HG03045 (cell line): Measurements from ENCODE around the gene SPHK2.
A peak's percentile ranks its signal among the peaks of the same experiment; 100 is the strongest.
"Not testable (repeated sequence)": the region's sequence is repeated elsewhere in the genome, so short reads cannot be mapped to it uniquely, and the experiment has no call there.

ENCODE experiments used
- ATAC-seq: cut with Tn5 transposase; IDR thresholded peaks from one replicate; pipeline ENCODE4 v1.9.1; 2021; ENCODE audit warnings: mild to moderate bottlenecking, moderate library complexity; ENCODE audit not compliant: unreplicated experiment

Gene SPHK2

DNA sequence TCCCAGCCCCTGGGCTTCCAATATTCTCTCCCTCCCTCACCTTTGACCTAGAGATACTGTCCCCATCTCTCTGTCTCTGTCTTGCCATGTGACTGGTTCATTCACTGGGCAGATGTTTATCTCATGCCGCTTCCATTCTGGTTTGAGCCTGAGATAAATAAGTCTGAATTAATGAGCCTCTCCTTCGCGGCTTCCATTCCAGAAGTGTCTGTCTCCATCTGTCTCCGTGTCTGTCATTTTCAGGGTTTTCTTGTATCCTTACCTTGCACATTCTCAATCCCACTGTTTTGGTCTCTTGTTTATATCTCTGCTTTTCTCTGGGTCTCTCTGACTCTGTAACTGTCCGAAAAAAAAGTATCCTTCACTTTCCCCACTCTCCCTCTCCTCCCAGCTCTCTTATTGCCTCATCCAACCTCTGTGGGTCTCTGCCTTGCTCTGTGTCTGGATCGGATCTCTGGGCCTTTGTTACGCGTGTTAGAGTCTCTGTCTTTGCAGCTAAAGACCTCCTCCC lies 4.3 kb downstream of the SPHK2 start:
- ATAC-seq: no peak

DNA sequence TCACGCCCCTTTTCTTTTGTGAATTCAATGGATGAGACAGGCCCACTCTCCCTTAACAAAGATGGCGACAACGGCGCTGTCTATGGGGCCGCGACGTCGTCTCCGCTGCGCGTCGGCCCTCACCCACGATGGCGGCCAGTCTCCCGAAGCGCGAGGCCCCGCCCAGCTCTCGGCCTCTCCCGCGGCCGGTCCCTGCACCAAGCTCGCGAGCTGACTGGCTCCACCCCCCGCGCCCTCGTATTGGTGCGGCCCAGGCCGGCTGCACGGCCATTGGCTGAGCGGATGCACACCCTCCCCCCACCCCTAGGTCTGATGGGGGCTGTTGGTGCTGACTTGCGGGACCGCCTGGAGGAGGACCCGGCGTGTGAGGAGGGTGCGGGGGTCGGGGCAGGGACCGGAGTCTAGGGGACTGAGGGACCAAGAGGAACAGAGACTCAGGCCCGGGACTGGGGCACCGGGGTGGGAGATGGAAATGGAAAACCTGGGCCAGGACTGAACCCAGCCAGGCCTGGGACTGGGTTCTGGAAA lies 4.8 kb downstream of the SPHK2 start:
- ATAC-seq: peak; percentile 57

DNA sequence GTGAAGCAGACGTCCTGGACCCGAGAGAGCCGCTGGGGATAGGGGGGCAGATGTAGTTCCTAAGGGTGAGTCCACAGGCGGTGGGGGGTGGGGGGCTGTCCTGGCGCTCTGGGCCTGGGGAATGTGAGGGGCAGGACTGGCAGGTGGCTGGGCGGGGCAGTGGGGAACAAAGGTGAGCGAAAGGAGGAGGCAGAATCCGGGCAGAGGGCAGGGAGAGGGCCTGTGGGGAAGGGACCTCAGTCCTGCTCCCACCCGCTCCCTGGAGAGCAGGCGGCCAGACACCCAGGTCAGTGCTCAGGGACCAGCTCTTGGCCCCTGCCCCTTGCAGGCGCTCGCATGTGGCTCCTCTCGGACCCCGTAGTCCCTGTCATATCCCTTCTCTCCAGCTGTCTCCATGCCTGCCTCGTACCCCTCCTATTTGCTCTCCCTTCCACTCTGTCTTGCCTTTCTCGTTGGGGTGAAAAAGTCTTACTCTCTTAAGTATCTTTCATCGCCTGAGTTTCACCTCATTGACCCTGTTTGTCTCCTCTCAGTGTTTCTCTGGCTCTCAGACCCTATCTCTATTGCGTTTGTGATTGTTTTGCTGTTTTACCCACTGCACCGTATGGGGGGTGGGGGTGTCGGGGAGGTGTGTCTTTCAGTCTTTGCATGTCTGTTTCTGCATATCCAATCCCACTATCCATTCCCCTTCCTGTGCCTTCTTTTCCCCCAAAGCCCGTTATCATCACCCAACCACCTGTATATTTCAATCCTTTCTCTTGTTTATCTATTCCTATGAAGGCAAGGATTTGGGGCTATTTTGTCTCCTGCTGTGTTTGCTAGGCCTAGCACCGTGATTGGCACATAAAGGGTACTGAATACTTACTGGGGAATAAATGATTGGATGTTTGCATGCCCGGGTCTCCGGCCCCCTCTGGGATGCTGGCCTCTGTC lies 5.8 kb downstream of the SPHK2 start:
- no peak for ATAC-seq

DNA sequence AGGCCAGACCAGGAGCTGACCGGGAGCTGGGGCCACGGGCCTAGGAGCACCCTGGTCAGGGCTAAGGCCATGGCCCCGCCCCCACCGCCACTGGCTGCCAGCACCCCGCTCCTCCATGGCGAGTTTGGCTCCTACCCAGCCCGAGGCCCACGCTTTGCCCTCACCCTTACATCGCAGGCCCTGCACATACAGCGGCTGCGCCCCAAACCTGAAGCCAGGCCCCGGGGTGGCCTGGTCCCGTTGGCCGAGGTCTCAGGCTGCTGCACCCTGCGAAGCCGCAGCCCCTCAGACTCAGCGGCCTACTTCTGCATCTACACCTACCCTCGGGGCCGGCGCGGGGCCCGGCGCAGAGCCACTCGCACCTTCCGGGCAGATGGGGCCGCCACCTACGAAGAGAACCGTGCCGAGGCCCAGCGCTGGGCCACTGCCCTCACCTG lies 6.6 kb downstream of the SPHK2 start:
- ATAC-seq: no peak

DNA sequence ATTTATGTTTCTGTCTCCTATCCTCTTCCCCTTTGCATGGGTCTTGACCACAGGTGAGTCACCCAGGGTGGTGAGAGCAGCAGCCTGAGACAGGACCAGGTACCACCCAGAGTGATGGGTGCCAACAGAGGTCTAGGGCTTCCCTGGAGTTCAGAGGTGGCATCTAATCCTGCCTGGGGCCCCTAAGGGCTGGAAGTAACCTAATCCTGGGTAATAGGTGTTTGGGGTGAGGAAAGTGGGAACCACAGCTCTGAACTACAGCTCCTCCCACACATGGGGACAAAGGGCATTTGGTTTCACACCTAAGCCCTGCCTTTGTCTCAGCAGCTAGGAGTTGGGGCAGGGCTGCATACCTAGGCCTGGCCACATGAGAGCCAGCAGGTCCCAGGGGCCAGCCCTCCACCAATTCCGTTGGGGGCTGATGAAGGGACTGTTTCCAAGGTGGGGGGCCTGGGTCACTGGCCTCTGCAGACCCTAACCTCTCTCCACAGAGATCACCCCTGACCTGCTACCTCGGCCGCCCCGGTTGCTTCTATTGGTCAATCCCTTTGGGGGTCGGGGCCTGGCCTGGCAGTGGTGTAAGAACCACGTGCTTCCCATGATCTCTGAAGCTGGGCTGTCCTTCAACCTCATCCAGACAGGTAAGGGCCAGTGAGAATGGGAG lies 8.0 kb downstream of the SPHK2 start:
- ATAC-seq: no peak

GRCh38 chr19:48627865-48628314 lies 8.6 kb downstream of the SPHK2 start:
- ATAC-seq: no peak

GRCh38 chr19:48628486-48629296 lies 9.4 kb downstream of the SPHK2 start:
- ATAC-seq: no peak

- no peak for ATAC-seq
Measured at GRCh38 chr19:48629297-48629598, 9.9 kb downstream of the SPHK2 start.

DNA sequence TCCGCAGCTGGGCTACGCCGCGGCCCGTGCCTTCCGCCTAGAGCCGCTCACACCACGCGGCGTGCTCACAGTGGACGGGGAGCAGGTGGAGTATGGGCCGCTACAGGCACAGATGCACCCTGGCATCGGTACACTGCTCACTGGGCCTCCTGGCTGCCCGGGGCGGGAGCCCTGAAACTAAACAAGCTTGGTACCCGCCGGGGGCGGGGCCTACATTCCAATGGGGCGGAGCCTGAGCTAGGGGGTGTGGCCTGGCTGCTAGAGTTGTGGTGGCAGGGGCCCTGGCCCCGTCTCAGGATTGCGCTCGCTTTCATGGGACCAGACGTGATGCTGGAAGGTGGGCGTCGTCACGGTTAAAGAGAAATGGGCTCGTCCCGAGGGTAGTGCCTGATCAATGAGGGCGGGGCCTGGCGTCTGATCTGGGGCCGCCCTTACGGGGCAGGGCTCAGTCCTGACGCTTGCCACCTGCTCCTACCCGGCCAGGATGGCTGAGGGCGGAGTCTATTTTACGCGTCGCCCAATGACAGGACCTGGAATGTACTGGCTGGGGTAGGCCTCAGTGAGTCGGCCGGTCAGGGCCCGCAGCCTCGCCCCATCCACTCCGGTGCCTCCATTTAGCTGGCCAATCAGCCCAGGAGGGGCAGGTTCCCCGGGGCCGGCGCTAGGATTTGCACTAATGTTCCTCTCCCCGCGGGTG lies 10.4 kb downstream of the SPHK2 start:
- ATAC-seq: no peak

DNA sequence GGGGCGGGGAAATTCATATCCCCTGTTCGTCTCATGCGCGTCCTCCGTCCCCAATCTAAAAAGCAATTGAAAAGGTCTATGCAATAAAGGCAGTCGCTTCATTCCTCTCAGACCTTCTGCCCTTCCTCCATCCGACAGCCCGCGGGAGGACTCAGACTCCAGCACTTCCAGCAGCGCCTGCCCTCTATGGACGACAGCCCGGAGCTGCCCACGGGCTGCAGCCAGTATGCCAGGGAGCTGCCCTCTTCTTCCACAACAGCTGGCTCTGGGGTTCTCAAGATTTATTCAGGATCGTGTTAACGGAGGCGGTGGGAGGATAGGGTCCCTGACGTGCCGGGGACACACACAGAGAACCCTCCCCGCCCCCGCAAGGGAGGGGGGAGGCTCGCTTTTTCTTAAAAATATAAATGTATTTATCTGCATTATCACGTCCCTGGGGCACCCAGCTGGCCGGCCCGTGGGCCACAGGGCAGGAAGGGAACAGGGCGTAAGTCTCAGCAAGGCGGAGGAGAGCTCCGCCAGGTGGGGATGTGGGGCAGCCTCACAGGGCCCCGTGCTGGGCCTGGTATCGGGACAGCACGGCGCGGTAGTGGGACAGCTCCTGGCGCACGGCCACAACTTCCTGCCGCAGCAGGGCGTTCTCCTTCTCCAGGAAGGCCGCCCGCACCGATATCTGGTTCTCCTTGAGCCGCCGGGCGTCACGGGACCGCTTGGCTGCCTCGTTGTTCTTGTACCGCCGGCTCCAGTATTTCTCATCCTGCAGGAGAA lies 11.2 kb downstream of the SPHK2 start:
- no peak for ATAC-seq

DNA sequence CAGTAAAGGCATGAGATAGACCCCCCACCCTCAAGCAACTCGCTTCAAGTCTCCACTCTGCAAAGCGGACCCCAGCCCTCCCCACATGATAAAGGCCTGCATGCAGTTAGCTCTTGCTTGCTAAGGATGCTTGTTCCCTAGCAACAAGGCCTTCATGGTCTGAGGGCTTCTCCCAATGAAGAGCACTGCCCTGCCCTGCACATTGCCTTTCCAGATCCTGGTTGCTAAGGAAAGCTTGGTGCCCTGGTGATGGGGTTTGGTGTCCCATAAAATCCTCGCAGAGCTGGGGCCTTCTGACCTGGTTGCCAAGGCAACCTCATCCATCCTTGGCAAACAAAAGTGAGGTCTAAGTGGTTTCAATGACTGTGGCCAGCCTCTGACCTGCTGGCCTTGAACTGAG lies 11.9 kb downstream of the SPHK2 start:
- no peak for ATAC-seq

DNA sequence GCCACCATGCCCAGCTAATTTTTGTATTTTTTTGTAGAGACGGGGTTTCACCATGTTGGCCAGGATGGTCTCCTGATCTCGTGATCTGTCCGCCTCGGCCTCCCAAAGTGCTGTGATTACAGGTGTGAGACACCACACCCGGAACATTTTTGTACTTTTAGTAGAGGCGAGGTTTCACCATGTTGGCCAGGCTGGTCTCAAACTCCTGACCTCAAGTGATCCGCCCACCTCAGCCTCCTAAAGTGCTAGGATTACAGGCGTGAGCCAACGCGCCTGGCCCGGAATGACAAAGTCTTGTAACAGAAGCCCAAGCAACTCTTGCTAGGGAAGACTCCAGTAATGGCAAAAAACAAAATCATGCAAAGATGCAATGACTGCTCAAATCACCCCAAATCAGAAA lies 13.0 kb downstream of the SPHK2 start:
- not testable (repeated sequence) for ATAC-seq

DNA sequence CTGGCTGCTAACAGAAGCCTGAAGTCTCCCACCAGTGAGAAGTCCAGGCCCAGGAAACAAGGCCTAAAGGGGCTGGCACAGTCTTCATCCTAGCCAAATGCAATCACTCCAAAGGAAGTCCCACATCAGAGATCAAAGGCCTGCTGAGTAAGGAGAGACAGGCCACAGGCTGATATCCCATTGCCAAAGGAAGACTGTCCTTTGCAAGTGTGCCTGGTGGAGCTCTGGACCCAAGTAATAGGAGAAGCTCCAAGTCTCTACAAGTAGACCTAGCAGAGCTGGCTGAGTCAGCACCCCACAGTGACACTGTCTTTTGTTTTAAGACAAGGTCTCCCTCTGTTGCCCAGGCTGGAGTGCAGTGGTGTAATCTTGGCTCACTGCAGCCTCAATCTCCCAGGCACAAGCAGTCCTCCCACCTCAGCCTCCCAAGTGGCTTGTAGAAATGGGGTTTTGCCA lies 13.4 kb downstream of the SPHK2 start:
- ATAC-seq: no peak

- no peak for ATAC-seq
Measured at GRCh38 chr19:48633148-48634035, 14.1 kb downstream of the SPHK2 start.

GRCh38 chr19:48634036-48634342 lies 14.7 kb downstream of the SPHK2 start:
- no peak for ATAC-seq

DNA sequence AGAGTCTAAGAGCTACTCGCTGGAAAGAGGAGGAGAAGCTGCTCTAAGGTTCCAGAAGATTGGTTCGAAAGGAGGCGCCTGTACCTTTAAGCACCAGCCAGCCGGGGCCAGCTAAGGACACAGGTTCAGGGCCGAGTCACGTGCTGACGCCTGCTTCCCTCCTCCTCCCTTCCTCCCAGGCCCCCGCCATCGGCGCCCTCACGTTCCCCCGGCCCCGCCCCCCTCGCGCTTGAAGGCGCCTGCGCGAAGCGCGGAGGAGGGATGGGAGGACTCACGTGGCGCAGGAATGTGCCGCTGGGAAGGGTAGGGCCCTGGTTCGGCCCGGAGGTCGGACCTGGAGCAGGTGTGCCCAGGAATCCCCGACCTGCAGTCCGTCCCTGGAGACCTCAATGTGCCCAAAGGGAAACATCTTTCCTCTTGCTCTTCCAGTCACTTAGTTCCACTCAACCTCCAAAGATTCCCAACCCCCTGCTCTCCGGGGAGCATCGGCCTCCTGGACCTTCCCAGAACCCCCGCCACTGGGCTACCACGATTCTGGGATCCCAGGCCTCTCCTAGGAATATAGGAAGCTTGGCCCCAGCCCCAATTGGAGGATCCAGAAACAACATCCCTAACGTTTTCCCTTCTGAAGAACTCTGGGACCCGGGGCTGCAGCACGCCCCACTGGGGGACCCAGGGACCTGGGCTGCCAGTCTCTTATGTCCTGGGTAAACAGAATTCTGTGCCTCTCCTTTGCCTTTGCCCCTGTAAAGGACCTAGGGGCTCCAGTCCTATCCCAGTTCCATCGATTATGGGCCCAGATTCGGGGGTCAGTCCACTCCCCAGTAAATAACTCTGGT lies 15.3 kb downstream of the SPHK2 start:
- peak; percentile 29 for ATAC-seq

GRCh38 chr19:48635263-48635965 lies 16.1 kb downstream of the SPHK2 start:
- no peak for ATAC-seq
